IMR-90 (cell line): ENCODE measurements around the gene RAB11FIP4. TPM values are rescaled to one million over a fixed set of nuclear protein-coding genes. Genes with fewer than 3 reads are reported as not detected.

Experiments
- ATAC-seq: fragments of 200-7000 bp; cut with Tn5 transposase; 2 replicates; pipeline ENCODE4 v1.9.1; 2020; ENCODE audit warnings: low read depth, mild to moderate bottlenecking, moderate library complexity
- BruUV-seq: library from RNA; stranded (reverse); fragments of 400-500 nt; replicated peaks from 2 replicates; lab custom pipeline; 2021; lab: Mats Ljungman, UMichigan
- CTCF ChIA-PET: fragments of 300-600 bp; formaldehyde crosslinking; extraction: SDS; loops from one replicate; lab custom pipeline; 2021; ENCODE audit warnings: antibody characterized with exemption; lab: Yijun Ruan, JAX
- POLR2A ChIA-PET: fragments of 300-600 bp; sonication (Branson Sonifier 250); formaldehyde crosslinking; loops from one replicate; lab custom pipeline; 2022; ENCODE audit warnings: antibody characterized with exemption; ENCODE audit not compliant: unreplicated experiment; lab: Charles Lee
- DNase-seq: peaks from one replicate; pipeline ENCODE4 v3.0.0; 2013
- H2AFZ ChIP-seq: replicated peaks from 2 replicates; pipeline ENCODE3; 2013; ENCODE audit warnings: low read length, mild to moderate bottlenecking; ENCODE audit not compliant: poor library complexity
- H2AK5ac ChIP-seq: 2 replicates; pipeline ENCODE4 v1.6.1; 2013; ENCODE audit warnings: low read depth, low read length, inconsistent platforms
- H2AK9ac ChIP-seq: replicated peaks from 2 replicates; pipeline ENCODE3; 2013; ENCODE audit warnings: mild to moderate bottlenecking, low read depth, low read length, moderate library complexity; ENCODE audit not compliant: poor library complexity
- H2BK120ac ChIP-seq: 2 replicates; pipeline ENCODE4 v1.6.1; 2013; ENCODE audit warnings: low read depth, low read length, inconsistent platforms
- H2BK15ac ChIP-seq: 3 replicates; pipeline ENCODE4 v1.6.1; 2013; ENCODE audit warnings: low read depth, low read length, inconsistent platforms
- H2BK20ac ChIP-seq: 2 replicates; pipeline ENCODE4 v1.6.1; 2013; ENCODE audit warnings: low read depth, mild to moderate bottlenecking, inconsistent platforms, low read length, moderate library complexity
- H2BK5ac ChIP-seq: 2 replicates; pipeline ENCODE4 v1.6.1; 2013; ENCODE audit warnings: mild to moderate bottlenecking, low read depth, low read length, inconsistent platforms; ENCODE audit not compliant: poor library complexity, severe bottlenecking
- H3K14ac ChIP-seq: replicated peaks from 2 replicates; pipeline ENCODE4 v1.6.1; 2013; ENCODE audit warnings: low read depth, low read length, inconsistent platforms
- H3K18ac ChIP-seq: 2 replicates; pipeline ENCODE4 v1.6.1; 2013; ENCODE audit warnings: low read depth, low read length, control low read depth
- H3K23ac ChIP-seq: 2 replicates; pipeline ENCODE4 v1.6.1; 2013; ENCODE audit warnings: low read depth, low read length, inconsistent platforms
- H3K27ac ChIP-seq: 2 replicates; pipeline ENCODE4 v1.5.1; 2013; ENCODE audit warnings: mild to moderate bottlenecking, control low read depth, low read length; ENCODE audit not compliant: insufficient read depth
- H3K27me3 ChIP-seq: 2 replicates; pipeline ENCODE4 v1.6.1; 2013; ENCODE audit warnings: low read length; ENCODE audit not compliant: control insufficient read depth, insufficient read depth
- H3K36me3 ChIP-seq: 2 replicates; pipeline ENCODE4 v1.6.1; 2013; ENCODE audit warnings: low read length, mixed read lengths; ENCODE audit not compliant: control insufficient read depth, insufficient read depth
- H3K4ac ChIP-seq: 2 replicates; pipeline ENCODE4 v1.6.1; 2013; ENCODE audit warnings: low read depth, low read length, inconsistent platforms
- H3K4me1 ChIP-seq: 2 replicates; pipeline ENCODE4 v1.6.1; 2013; ENCODE audit warnings: low read length, mixed read lengths; ENCODE audit not compliant: control insufficient read depth, insufficient read depth
- H3K4me2 ChIP-seq: 2 replicates; pipeline ENCODE4 v1.6.1; 2013; ENCODE audit warnings: low read depth, mild to moderate bottlenecking, control low read depth, low read length, moderate library complexity
- H3K4me3 ChIP-seq: 2 replicates; pipeline ENCODE4 v1.5.1; 2013; ENCODE audit warnings: low read depth, mild to moderate bottlenecking, control low read depth, low read length, moderate library complexity; ENCODE audit not compliant: insufficient read depth
- H3K56ac ChIP-seq: 2 replicates; pipeline ENCODE4 v1.6.1; 2013; ENCODE audit warnings: low read length, inconsistent platforms; ENCODE audit not compliant: insufficient read depth; ENCODE audit errors: extremely low read depth
- H3K79me1 ChIP-seq, 2 experiments: 2 replicates each; pipeline ENCODE4 v1.6.1; 2013; ENCODE audit warnings: low read length in 2 of 2, inconsistent platforms in 1 of 2, low read depth in 1 of 2
- H3K9ac ChIP-seq: 2 replicates; pipeline ENCODE4 v1.6.1; 2013; ENCODE audit warnings: low read depth, low read length, control low read depth
- H3K9me1 ChIP-seq: 2 replicates; pipeline ENCODE4 v1.6.1; 2013; ENCODE audit warnings: low read length, inconsistent platforms; ENCODE audit not compliant: insufficient read depth
- H3K9me3 ChIP-seq: 2 replicates; pipeline ENCODE4 v1.6.1; 2013; ENCODE audit warnings: low read length; ENCODE audit not compliant: control insufficient read depth, insufficient read depth
- H4K20me1 ChIP-seq: 2 replicates; pipeline ENCODE4 v1.6.1; 2013; ENCODE audit warnings: low read length, inconsistent platforms; ENCODE audit not compliant: insufficient read depth
- H4K5ac ChIP-seq: 2 replicates; pipeline ENCODE4 v1.6.1; 2013; ENCODE audit warnings: mild to moderate bottlenecking, low read depth, low read length, control low read depth
- H4K8ac ChIP-seq, 2 experiments: 2 replicates each; pipeline ENCODE4 v1.6.1; 2013; ENCODE audit warnings: low read depth in 2 of 2, low read length in 2 of 2, control low read depth in 1 of 2, inconsistent platforms in 1 of 2
- H4K91ac ChIP-seq: 2 replicates; pipeline ENCODE4 v1.6.1; 2013; ENCODE audit warnings: low read depth, low read length, inconsistent platforms; ENCODE audit not compliant: insufficient read depth
- MAFK ChIP-seq: IDR thresholded peaks from 2 replicates; pipeline ENCODE4 v1.6.1; 2012; ENCODE audit warnings: low read depth, low read length, improper control_type of control experiment
- MAZ ChIP-seq: IDR thresholded peaks from 2 replicates; pipeline ENCODE4 v1.6.1; 2012; ENCODE audit warnings: low read depth, mild to moderate bottlenecking, low read length, improper control_type of control experiment, moderate library complexity, borderline replicate concordance
- POLR2A ChIP-seq: IDR thresholded peaks from 2 replicates; pipeline ENCODE4 v1.6.1; 2012; ENCODE audit warnings: mild to moderate bottlenecking, low read depth, low read length
- WGBS, 2 experiments: methylation state at CpG; one replicate each; pipeline versions ENCODE4 v1.1.5 to v1.1.7; 2013; ENCODE audit warnings: missing lambda C conversion rate in 2 of 2; ENCODE audit not compliant: insufficient read length in 1 of 2; ENCODE audit errors: extremely low coverage in 2 of 2; 5-methylcytosine and 5-hydroxymethylcytosine counted together
- dilution Hi-C: fragments of 300-500 bp; cut with HindIII; formaldehyde crosslinking; loops from one replicate; pipeline ENCODE4 v1.14.3; 2018; ENCODE audit warnings: low sequenced_read_pairs; ENCODE audit not compliant: unreplicated experiment
- in situ Hi-C: fragments of 300-500 bp; cut with MboI; formaldehyde crosslinking; loops from 3 replicates; pipeline ENCODE4 v1.14.3; 2019; ENCODE audit warnings: low sequenced_read_pairs, inconsistent platforms, mixed read lengths
- intact Hi-C: fragments of 100-400 bp; cut with micrococcal nuclease; formaldehyde crosslinking; loops from 2 replicates; pipeline ENCODE4 v1.10.0; 2022
- polyA plus RNA-seq, 3 experiments: library from polyadenylated mRNA; depleted of rRNA; stranded (reverse); fragments of >200 nt; gene quantifications; 2 replicates each; pipeline ENCODE4 v1.2.3, GENCODE V29; 2012; ENCODE audit warnings: low replicate concordance in 1 of 3
- total RNA-seq: library from RNA; depleted of rRNA; stranded (reverse); fragments of >200 nt; gene quantifications from 2 replicates; pipeline ENCODE4 v1.2.3, GENCODE V29; 2012

Gene RAB11FIP4
- total and polyA plus RNA-seq, 2 of the 4 experiments (the other 2 are of a cell fraction), result 0.68 to 1.1 TPM

DNA sequence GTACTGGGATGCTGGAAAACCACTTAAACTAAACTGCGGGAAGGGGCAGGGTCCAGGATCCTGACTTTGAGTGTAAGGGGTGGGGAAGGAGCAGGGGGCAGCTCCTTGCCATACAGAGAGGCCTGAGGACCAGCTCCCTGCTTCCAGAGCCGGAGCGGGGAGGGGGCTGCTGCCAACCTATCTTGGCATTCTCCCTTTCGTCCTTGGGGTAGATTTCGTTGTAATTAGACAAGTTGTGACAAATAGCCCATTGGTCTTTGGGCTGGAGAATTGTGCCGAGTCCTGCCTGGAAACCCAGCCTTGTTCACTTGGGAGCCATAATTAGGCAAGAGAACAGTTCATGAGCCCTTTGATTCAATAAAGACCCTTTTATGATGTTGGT, 175.5 kb downstream of the RAB11FIP4 start:
- 0 out of 4 replicates have a peak overlapping the region, but pooled peaks of 1 of the 2 experiments have one; percentile 10 for H4K8ac ChIP-seq
- no TSS peak for BruUV-seq
- no peak overlapping the region for H3K18ac ChIP-seq
- H3K56ac ChIP-seq, result no peak overlapping the region
- H3K4me1 ChIP-seq, result peaks cover 39% of the 10 kb centered on the region
- ChIA-PET CTCF (no interaction called here), POLR2A (no interaction called here)
- no peak overlapping the region for H3K4ac ChIP-seq
- H3K9me3 ChIP-seq, result no peaks in the 10 kb centered on the region
- no peaks in the 10 kb centered on the region for H3K27me3 ChIP-seq
- H3K4me3 ChIP-seq, result no peak overlapping the region
- peaks cover 34% of the 10 kb centered on the region for H3K9me1 ChIP-seq
- no peak overlapping the region; the same call in 1 of the 2 replicates for H2AK5ac ChIP-seq
- no peak overlapping the region for H2BK120ac ChIP-seq
- H3K79me1 ChIP-seq, result peaks cover 3 to 78% of the 10 kb centered on the region in 2 experiments; a peak in 3 of 4 replicates
- DNase-seq (no peak), ATAC-seq (no peak)
- H2BK5ac ChIP-seq, result no peak overlapping the region
- H2BK20ac ChIP-seq, result no peak overlapping the region
- in situ Hi-C loops, result no loop called here
- H3K4me2 ChIP-seq, result no peak overlapping the region
- no peak overlapping the region for H3K27ac ChIP-seq
- H3K23ac ChIP-seq, result no peak overlapping the region
- dilution Hi-C loops, result no loop called here
- H4K20me1 ChIP-seq, result peaks cover 40% of the 10 kb centered on the region
- TF ChIP-seq MAFK, result no peak
- no peak for TF ChIP-seq MAZ
- no peak for TF ChIP-seq POLR2A
- no peak overlapping the region for H3K9ac ChIP-seq
- no peak overlapping the region for H4K91ac ChIP-seq
- H3K36me3 ChIP-seq, result peaks cover 5% of the 10 kb centered on the region; the same call in 1 of the 2 replicates
- no peak overlapping the region for H4K5ac ChIP-seq
- no CpG with 5 or more reads among the region's 6 CpGs for WGBS, 2 experiments
- intact Hi-C loops, result no loop called here
- H3K14ac ChIP-seq, result 0 out of 2 replicates have a peak overlapping the region, but pooled peaks have one; percentile 66
- no peak overlapping the region for H2AFZ ChIP-seq
- no peak overlapping the region for H2BK15ac ChIP-seq
- H2AK9ac ChIP-seq, result peak overlapping the region; percentile 32
